HuH-7 (cell line): ENCODE results near the gene CHI3L1.

ENCODE experiments used
- DNase-seq: peaks from one replicate; pipeline ENCODE4 v3.0.0; 2011; ENCODE audit warnings: low spot score

CHI3L1 gene

DNA sequence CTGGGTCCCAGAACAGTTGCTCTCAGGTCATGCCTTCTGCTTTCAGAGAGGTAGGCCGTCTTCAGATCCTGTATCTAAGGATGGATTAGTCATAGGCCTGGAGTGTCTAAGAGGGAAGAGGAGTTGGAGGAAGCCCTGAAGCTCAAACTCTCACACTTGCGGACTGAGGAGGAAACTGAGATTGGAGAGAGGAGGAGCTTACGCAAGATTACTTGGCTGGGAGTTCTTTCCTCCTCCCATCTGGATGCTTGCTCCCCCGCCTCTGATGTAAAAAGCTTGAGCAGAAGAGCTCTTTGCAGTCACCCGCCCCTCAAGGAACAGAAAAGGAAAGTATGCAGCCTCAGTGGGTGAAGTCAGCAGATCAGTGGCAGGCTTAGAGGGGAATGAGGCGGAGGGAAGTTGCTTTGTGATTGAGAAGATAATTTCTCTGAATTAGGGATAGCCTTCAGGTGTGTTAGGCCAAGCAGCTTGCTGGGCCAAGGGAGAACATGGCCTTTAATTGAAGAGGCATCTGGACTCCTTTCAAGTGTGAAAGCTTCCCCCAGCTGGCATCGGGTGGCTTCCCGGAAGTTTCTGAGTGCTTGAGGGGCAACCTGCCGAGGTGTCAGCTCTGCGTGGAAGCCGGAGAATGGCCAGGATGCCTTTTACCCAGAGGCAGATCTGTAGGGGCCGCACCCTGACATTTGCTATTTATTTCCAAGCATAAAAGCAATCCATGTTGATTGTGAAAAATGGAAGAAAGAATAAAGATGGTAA lies 52.4 kb downstream of the CHI3L1 start:
- no peak for DNase-seq

- DNase-seq, result no peak
Observed at GRCh38 chr1:203131548-203132200, 54.8 kb downstream of the CHI3L1 start.

DNA sequence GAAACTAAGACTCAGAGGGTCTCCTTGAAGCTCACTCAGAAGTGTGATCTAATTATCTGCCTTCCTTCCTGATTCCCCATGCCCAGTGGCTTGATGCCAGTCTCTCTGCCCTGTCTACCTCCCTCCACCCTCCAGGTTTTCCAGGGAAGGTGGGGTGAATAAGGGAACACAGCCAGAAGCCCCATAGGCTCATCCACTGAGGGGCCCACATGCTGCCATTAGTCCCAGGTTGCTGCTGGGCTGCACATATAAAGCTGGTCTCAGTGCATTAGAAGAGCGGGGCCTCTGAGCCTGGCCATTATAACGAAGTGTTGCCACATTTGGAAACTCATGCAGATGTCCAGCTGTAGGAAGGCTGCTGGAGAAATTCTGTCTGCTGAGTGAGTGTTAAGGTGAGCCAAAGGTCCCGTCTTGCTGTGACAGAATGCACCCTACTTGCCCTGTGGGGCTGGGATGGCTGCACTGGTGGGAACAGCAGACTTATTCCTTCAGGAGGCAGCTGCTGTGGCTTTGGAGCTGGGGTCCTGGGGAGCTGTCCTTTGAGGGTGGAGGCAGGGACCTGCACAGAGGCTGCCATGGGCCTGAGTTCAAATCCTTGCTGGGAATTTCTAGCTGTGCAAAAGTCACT lies 56.0 kb downstream of the CHI3L1 start:
- DNase-seq, result no peak

DNA sequence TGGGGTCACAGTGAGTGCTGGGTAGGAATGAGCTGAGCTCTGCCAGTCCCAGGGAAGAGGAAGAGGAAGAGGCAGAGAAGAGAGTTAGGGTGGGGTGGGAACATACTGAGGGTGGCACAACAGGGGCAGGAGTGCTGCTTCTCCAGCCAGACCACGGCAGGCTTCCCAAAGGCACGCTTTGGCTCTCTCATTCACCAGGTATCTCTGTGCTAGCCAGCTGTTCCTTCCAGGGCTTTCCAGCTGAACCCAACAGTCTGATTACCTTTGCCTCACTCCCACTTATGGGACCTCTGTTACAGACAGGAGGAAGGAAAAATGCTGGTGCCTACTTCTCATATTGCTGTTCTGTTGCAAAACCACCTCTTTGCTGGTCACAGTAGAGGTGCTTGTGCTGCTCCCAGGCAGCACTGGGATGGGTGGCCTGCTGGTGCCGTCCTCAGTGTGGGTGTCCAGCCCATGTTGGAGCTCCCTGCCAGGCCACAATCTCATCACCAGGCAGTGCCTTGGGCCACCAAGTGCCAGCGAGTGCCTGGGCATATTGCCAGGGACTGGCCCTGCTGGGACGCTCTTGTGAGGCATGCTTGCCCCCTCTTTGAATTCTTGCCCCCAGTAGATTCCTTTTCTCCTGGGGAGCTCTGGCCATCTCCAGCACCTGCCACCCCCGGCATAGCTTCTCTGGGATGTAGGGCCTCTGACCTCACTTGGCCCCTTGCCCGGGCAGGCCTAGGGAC lies 56.8 kb downstream of the CHI3L1 start:
- no peak for DNase-seq
